Renal cortex interstitium (tissue), 15 donors: ENCODE results near the gene ZNF229. TPM values are rescaled to one million over a fixed set of nuclear protein-coding genes. Genes with fewer than 3 reads are reported as not detected.
"Not testable (repeated sequence)": the region's sequence is repeated elsewhere in the genome, so short reads cannot be mapped to it uniquely, and the experiment has no call there.

Experiments
- DNase-seq, 11 donors: peaks; one replicate each; pipeline ENCODE4 v3.0.0-alpha.2; 2013; ENCODE audit warnings: low read depth in 9 of 11, low spot score in 4 of 11; ENCODE audit errors: extremely low read depth in 1 of 11
- long read RNA-seq, 16 experiments: transcript quantifications; one replicate each; lab custom pipeline, GENCODE V29; 2026
- polyA plus RNA-seq, 3 donors: library from polyadenylated mRNA; unstranded; fragments of 120-200 nt; gene quantifications; one replicate each; pipeline ENCODE4 v1.2.1, GENCODE V29; 2013; ENCODE audit not compliant: insufficient read length in 3 of 3

Gene ZNF229
- 10 to 100 TPM; 16.1 to 18.0 (median 16.9) TPM for polyA plus RNA-seq
- long read RNA-seq, donor 1 = 0 reads
- long read RNA-seq, donor 2, full-length matches to known transcripts = 3 of 3 reads
- long read RNA-seq, donor 2, partial matches to known transcripts = 0 of 3 reads
- long read RNA-seq, donor 2, other reads (novel, unspliced or antisense) = 0 of 3 reads
- long read RNA-seq, donor 3, full-length matches to known transcripts = 2 of 2 reads
- long read RNA-seq, donor 3, partial matches to known transcripts = 0 of 2 reads
- long read RNA-seq, donor 3, other reads (novel, unspliced or antisense) = 0 of 2 reads
- long read RNA-seq, donor 4 = 0 reads
- long read RNA-seq, donor 5, full-length matches to known transcripts = 2 of 2 reads
- long read RNA-seq, donor 5, partial matches to known transcripts = 0 of 2 reads
- long read RNA-seq, donor 5, other reads (novel, unspliced or antisense) = 0 of 2 reads
- long read RNA-seq, donor 6, full-length matches to known transcripts = 2 of 2 reads
- long read RNA-seq, donor 6, partial matches to known transcripts = 0 of 2 reads
- long read RNA-seq, donor 6, other reads (novel, unspliced or antisense) = 0 of 2 reads
- long read RNA-seq, donor 7, full-length matches to known transcripts = 1 of 1 reads
- long read RNA-seq, donor 7, partial matches to known transcripts = 0 of 1 reads
- long read RNA-seq, donor 7, other reads (novel, unspliced or antisense) = 0 of 1 reads
- long read RNA-seq, donor 8, full-length matches to known transcripts = 1 of 1 reads
- long read RNA-seq, donor 8, partial matches to known transcripts = 0 of 1 reads
- long read RNA-seq, donor 8, other reads (novel, unspliced or antisense) = 0 of 1 reads
- long read RNA-seq, donor 9, full-length matches to known transcripts = 3 of 3 reads
- long read RNA-seq, donor 9, partial matches to known transcripts = 0 of 3 reads
- long read RNA-seq, donor 9, other reads (novel, unspliced or antisense) = 0 of 3 reads
- long read RNA-seq, donor 10, full-length matches to known transcripts = 1 of 1 reads
- long read RNA-seq, donor 10, partial matches to known transcripts = 0 of 1 reads
- long read RNA-seq, donor 10, other reads (novel, unspliced or antisense) = 0 of 1 reads
- long read RNA-seq, donor 11, full-length matches to known transcripts = 3 of 3 reads
- long read RNA-seq, donor 11, partial matches to known transcripts = 0 of 3 reads
- long read RNA-seq, donor 11, other reads (novel, unspliced or antisense) = 0 of 3 reads
- long read RNA-seq, donor 12, full-length matches to known transcripts = 3 of 3 reads
- long read RNA-seq, donor 12, partial matches to known transcripts = 0 of 3 reads
- long read RNA-seq, donor 12, other reads (novel, unspliced or antisense) = 0 of 3 reads
- long read RNA-seq, donor 13, full-length matches to known transcripts = 1 of 1 reads
- long read RNA-seq, donor 13, partial matches to known transcripts = 0 of 1 reads
- long read RNA-seq, donor 13, other reads (novel, unspliced or antisense) = 0 of 1 reads
- long read RNA-seq, donor 14 = 0 reads
- long read RNA-seq, donor 15 = 0 reads
- long read RNA-seq, donor 16, full-length matches to known transcripts = 5 of 5 reads
- long read RNA-seq, donor 16, partial matches to known transcripts = 0 of 5 reads
- long read RNA-seq, donor 16, other reads (novel, unspliced or antisense) = 0 of 5 reads

DNA sequence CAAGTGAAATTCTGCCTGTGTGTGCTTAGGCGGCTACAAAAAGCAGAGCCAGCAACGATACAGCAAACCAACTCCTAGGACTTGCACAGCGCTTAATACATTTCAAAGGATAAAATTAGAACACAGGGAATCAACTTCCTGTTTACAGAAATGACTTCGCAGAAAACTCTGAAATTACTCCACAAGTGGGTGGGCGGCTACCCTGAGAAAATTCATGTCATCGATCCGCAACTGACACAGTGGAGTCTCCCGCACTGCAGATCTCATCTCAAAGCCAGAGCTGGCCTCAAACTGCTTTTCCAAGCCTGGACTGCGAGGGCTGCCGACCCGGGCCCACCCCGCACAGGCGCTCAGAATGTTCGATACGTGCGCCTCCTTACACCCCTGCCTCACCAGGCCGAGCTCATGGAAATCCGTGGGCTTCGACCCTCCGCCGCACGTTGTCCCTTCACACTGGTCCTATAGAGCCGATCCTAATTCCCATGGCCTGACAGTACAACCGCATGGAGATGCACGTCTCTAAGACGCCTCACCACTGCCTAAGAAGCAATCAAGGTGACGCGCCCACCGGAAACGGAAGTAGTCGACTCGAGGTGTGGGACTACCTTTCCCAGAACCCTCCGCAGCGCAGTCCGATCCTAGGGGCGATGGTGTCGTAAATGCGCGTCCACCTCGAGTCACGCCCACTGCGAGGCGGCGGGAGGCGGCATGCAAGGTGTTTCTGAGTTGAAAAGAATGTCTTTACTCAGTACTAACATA is at the start of gene ZNF229:
Gene ZNF229, minus strand, starts transcription at position 557 of the 759 bp plus-strand sequence. CDS start 5,625 bp downstream, outside the sequence.
- DNase-seq = peak; percentile 67 to 94 (median 86)

DNA sequence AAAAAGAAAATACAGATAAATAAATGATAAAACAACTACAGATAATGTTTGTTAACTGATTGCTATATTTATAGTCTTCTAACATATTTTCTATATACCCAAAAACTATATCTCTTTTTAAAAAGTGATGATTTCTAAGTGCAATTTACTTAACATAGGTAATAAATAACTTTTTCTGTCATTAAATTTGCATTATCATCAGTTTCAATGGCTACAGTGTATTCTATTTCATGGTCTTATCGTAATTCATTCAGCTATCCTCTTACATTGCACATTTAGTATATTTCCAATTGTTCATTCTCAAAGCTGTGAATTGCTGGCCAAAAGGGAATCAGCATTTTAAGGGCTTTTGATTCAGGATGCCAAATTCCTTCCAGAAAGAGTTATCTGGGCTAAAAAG is 48.4 kb upstream of the ZNF229 start:
- no peak for DNase-seq

DNA sequence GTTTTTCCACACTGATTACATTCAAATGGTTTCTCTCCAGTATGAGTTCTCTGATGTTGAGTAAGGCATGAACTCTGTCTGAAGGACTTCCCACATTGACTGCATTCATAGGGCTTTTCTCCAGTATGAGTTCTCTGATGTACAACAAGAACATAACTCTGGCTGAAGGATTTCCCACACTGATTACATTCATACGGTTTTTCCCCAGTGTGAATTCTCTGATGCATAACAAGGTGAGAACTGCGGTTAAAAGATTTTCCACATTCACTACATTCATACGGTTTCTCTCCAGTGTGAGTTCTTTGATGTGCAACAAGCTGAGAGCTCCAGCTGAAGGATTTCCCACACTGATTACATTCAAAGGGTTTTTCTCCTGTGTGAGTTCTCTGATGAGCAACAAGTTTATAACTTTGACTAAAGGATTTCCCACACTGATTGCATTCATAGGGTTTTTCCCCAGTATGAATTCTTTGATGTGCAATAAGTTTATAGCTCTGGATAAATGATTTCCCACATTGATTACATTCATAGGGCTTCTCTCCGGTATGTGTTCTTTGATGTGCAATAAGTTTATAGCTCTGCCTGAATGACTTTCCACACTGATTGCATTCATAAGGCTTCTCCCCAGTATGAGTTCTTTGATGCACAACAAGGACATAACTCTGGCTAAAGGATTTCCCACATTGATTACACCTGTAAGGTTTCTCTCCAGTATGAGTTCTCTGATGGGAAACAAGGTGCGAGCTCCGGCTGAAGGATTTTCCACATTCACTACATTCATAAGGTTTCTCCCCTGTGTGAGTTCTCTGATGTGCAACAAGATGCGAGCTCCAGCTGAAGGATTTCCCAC is 28.5 kb upstream of the ZNF229 start:
- DNase-seq = no peak

DNA sequence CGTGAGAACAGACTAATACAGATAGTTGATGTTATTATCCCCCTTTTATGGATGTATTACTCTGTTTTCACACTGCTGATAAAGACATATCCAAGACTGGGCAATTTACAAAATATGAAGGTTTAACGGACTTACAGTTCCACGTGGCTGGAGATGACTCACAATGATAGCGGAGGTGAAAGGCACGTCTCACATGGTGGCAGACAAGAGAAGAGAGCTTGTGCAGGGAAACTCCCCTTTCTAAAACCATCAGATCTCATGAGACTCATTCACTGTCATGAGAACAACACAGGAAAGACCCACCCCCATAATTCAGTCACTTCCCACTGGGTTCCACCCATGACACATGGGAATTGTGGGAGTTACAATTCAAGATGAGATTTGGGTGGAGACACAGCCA is 20.5 kb upstream of the ZNF229 start:
- not testable (repeated sequence) for DNase-seq

DNA sequence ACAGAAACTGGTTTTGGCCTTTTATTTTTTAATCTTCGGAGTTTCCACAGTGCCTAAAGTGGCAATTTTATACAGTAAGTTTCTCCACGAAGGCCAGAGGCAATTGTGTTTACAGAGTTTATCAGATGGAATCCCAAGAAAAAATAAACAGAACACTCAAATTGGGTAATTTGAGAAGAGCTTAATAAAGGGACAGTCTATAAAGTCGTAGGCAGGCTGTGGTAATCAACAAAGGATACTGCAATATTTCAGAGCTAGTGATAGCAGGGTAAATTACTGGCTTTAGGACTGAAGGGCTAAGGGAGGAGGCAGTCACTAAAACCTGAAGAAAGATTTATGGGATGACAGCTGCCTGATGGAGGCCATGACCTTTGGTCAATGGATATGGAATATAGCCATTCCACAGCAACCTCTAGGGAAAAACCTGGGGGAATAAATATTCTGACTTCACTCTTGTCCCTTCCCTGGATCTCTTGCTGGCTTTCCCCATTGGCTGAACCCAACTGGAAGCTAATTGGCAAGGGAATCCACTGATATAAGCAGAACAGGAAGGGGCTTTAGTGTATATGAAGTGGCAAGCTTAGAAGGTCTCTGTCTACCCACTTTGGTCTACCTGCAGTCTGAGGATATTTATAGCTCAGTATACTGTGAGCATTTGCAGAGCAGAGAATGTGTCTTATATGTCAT is 14.5 kb upstream of the ZNF229 start:
- not testable (repeated sequence) for DNase-seq

DNA sequence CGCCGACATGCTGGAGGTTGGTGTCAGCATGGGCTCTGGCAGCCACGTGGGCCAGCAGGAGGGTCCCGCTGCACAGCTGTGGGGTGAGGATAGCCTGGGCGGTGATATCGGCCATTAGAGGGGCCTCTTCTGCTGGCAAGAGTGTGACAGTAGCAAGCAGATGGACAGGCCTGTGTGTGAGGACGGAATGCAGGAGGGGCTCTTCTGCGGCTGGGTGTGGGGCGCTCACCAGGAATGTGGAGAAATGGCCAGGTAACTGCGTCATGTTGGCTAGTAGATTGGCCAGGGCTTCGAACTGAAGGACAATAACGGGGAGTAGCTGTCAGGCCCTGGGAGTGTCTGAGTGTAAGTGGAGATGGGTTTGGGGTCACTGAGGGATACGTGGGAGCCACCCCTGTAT is 7.7 kb upstream of the ZNF229 start:
- DNase-seq = not testable (repeated sequence)

DNA sequence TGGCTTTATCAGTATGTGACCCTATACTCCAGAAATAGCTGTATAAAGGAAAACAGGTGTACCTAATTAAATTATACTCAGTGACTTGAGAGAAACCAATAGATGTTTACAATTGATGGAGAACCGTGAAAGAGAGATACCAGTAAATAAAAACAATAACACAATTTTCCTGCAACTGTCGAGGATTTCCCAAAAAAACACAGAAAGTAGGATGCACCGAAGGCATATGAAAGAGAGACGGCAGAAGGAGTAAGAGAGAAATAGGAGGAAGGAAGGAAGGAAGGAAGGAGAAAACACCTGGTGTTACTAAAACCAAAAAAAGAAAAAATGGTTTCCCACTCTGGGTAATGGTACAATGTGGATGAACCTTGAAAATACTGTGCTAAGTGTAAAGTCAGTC is 6.8 kb upstream of the ZNF229 start:
- no peak for DNase-seq

DNA sequence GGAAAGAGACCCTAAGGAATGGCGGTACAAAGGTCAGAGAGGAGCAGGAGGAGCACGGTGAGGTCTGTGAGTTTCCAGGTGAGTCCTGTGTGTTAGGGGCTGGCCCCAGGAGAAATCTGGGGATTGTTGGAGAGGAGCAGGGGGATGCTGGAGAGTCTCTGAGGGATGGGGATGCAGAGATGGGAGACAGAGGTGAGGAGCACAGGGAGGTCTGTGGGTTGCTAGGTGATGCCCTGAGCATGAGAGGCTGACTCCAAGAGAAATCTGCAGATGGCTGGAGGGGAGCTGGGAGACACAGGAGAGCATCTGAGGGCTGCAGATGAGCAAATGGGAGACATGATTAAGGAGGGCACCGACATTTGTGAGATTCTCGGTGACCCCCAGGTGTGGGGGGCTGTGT is 4.1 kb upstream of the ZNF229 start:
- DNase-seq = no peak

DNA sequence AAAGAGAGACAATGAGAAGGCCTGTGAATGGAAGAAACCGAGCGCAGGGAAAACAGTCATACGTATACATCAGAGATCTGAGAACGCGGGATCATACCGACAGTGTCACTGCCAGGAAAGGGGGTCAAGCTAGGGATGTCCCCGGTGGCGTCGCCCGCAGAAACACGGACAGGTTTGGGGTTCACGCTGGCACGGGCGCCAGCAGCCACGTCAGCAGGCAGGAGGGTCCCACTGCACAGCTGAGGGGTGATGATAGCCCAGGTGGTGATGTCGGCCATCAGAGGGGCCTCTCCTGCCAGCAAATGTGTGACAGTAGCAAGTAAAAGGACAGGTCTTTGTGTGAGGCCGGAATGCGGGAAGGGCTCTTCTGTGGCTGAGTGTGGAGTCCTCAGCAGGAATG is 3.4 kb upstream of the ZNF229 start:
- DNase-seq = no peak

DNA sequence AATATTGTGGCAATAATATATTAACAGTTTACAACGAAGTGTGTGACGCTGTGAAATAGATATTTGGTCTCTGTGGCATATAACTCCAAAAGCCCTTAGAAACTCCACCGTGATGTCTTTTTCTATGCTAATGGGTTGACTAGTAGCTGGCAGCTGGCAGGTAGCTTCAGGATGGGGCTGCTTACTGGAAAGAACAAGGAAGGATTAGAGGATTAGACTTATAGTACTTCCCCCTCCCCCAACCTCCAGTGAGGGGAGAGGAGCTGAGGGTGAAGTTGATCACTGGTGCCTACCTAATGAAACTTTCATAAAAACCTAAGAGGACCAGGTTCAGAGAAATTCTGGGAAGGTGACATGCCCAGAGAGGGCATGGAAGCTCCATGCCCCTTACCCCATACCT is 9.8 kb downstream of the ZNF229 start:
- DNase-seq = no peak

DNA sequence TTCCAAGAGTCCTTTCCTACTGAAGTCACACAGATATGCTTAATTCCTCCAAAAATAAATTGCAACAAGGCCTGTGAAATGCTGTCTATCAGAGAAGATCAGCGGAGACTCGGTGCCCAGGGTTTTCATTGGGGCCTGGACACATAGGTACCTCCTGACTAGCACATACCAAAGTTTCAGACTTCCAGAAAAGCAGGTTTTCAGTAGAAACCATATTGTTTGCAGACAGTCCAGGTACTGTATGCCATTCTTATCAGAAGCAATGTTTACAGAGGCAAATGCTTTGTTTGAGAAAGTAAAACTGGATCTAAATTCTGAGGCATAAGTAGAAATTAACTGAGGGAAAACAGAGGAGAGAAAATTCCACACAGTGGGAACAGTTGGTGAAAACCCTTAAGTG is 12.8 kb downstream of the ZNF229 start:
- no peak for DNase-seq

DNA sequence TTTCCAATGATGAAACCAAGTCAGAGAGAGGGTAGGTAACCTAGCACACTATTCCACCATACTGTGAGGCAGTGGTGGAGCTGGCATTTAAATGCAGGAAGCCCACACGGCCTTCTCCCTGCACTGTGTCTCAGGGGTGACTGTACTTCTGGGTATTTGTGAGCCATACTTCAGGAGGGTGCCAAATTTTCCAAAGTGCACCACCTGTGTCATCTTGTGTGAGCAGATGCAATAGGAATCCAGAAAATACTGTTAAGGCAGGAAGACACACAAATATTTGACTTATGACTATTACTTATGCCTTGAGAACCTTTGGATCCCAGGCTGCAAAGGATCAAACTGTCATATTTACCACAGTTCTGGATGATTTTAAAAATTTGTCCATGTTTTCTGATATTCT is 17.3 kb downstream of the ZNF229 start:
- no peak for DNase-seq

DNA sequence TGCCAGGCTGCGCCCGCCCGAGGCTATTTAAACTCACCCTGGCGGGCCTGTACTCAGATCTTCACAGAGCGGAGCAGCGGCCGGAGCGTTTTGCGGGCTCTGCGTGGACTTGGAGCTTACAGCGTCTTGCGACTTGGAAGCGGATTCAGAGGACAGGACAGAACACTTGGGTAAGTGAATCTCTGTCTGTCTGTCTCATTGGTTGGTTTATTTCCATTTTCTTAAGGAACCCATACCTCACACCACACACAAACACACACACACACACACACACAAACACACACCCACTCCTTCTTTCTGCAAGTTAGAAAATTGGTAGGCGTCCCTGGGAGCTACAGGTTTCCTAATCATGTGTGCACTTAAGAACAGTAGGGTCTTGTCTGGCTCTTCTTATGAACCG is 32.7 kb downstream of the ZNF229 start:
- DNase-seq = not testable (repeated sequence)

DNA sequence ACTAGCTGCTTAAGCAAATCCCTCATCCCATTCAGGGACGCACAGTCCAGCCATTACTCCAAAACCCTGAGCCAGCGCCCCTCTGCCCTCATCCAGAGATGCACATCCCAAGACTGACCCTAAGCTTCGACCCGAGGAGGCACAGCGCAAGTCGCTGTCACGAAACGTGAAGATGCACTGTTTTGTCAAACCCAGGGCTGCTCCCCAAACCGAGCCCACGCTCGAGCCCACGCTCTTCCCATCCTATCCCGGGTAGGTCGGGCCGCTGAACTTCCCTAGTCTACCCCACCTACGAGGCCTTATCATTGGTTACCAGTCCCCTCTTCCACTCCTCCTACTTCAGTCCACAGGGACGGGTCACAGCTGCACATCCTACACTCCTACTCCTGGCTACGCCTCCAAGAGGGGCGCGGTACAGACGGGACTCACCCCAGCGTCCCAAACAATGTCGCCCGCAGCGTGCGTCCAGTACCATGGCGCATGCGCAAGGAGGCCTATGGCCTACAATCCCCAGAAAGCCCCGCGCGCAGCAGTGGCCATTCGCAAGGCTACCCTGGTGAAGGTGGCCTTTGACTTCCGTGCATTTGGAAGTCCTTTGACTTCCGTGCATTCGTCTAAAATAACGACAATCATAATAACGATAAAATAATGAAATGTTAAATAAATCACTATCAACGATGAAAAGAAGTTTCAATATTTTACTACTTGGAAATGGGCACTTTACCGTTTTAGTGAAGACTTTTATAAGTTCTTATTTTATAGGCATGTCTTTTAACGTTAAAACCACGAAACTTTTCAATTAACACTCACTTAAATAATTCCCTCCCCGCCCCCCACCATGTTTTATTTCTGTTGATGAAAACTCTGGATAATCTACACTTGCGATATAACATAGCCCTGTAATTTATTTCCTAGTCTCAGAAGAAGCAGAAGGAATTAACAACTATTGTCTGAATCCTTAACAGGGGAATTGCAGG is 46.8 kb downstream of the ZNF229 start, which contains the start of gene ZNF285:
Gene ZNF285, minus strand, starts transcription at position 470 of the 977 bp plus-strand sequence. CDS start 4,395 bp downstream, outside the sequence.
- peak; percentile 88 to 95 (median 93) for DNase-seq

DNA sequence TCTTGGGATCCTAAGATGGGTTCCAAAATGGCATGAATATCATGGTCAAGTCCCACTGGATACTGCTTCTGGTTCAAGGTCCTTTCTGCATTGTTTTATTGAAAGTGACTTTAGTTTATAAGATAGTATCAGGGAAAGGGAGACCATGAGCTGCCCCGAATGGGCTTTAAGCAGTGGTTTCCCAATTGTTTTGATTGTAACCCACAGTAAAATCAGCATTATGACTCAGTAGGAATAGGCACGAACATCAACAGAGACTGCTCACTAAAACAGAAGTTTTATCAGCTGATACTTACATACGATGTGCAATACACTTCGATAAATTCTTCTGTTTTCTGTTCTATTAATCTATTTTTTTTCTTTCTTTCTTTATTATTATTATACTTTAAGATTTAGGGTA is 59.0 kb downstream of the ZNF229 start:
- not testable (repeated sequence) for DNase-seq
